ENCODE measurements around the gene NAA38. TPM values are rescaled to one million over a fixed set of nuclear protein-coding genes. Genes with fewer than 3 reads are reported as not detected.

The NAA38 gene
- total RNA-seq, 2 experiments from 2014 or later: 15.4 to 16.3 TPM

GRCh38 chr17:7837408-7838088 is 19.8 kb downstream of the NAA38 start:
- Mint-ChIP-seq H3K27me3 (peaks cover 11% of the 10 kb centered on the region), H3K4me3 (peak overlapping the region; percentile 93), H3K27ac (peak overlapping the region; percentile 98), H3K36me3 (ENCODE audit: low read depth) (peaks cover 50% of the 10 kb centered on the region), H3K4me1 (ENCODE audit: low read depth) (peaks cover 59% of the 10 kb centered on the region), H3K9me3 (no peaks in the 10 kb centered on the region)
- peaks cover 84% of the 10 kb centered on the region for H3K4me1 ChIP-seq (ENCODE audit: insufficient read depth, low read length)
- ChIA-PET POLR2A (interaction anchor here (1.0 to 10.1 kb wide), 3 partner anchors 19 to 336 kb away, joined by 4 to 79 read pairs (median 7); partner anchors contain the start of genes CYB5D1 and NAA38), CTCF (interaction anchor here (1.7 to 1.9 kb wide), 2 partner anchors 14 to 152 kb away, joined by 4 to 8 read pairs; no protein-coding TSS in a partner anchor)
- H3K27ac ChIP-seq (ENCODE audit: low read depth in 1 of 2, low read length in 2 of 2): peak overlapping the region; percentile 98 to 100
- H3K9me3 ChIP-seq (ENCODE audit: control insufficient read depth in 1 of 2, insufficient read depth in 1 of 2, low read length in 2 of 2): no peaks in the 10 kb centered on the region
- TF ChIP-seq CTCF (IDR thresholded peaks at IDR 0.05): no peak
- H3K4me3 ChIP-seq (ENCODE audit: low read length): peak overlapping the region; percentile 82
- DNase-seq: peak in 2 of 14 experiments; percentile 38 to 42
- intact Hi-C loops (cut with DNase I, micrococcal nuclease): loop anchor here (5.0 to 10.0 kb wide), 3 partner anchors 150 to 320 kb away; partner anchors contain the start of genes PER1 (in 1 of the 2), TP53 (in 1 of the 2) and WRAP53 (in 1 of the 2)
- peaks cover 12% of the 10 kb centered on the region for H3K36me3 ChIP-seq (ENCODE audit: insufficient read depth, low read length)
- no peaks in the 10 kb centered on the region for H3K27me3 ChIP-seq (ENCODE audit: control insufficient read depth in 1 of 2, insufficient read depth in 2 of 2, low read length in 2 of 2)
- ATAC-seq (ENCODE audit: poor library complexity): no peak

- DNase-seq (peak in 10 of 14 experiments; percentile 45 to 89 (median 58)), ATAC-seq (ENCODE audit: poor library complexity) (no peak)
- peak overlapping the region; percentile 93 for H3K4me3 Mint-ChIP-seq
- peak overlapping the region; percentile 82 for H3K4me3 ChIP-seq (ENCODE audit: low read length)
- TF ChIP-seq CTCF (IDR thresholded peaks at IDR 0.05): no peak
- H3K4me1 ChIP-seq (ENCODE audit: insufficient read depth, low read length): peaks cover 78% of the 10 kb centered on the region
- H3K27me3 ChIP-seq (ENCODE audit: control insufficient read depth in 1 of 2, insufficient read depth in 2 of 2, low read length in 2 of 2): no peaks in the 10 kb centered on the region
- peaks cover 4% of the 10 kb centered on the region for H3K27me3 Mint-ChIP-seq
- H3K4me1 Mint-ChIP-seq (ENCODE audit: low read depth): peaks cover 54% of the 10 kb centered on the region
- CTCF ChIA-PET: interaction anchor here (1.0 to 2.4 kb wide), 4 partner anchors 15 to 152 kb away, joined by 3 to 28 read pairs (median 6); partner anchors contain the start of gene NAA38
- no peaks in the 10 kb centered on the region for H3K9me3 Mint-ChIP-seq
- intact Hi-C loops (cut with DNase I, micrococcal nuclease): loop anchor here (5.0 to 10.0 kb wide), 3 partner anchors 150 to 320 kb away; partner anchors contain the start of genes PER1 (in 1 of the 2), TP53 (in 1 of the 2) and WRAP53 (in 1 of the 2)
- no peaks in the 10 kb centered on the region for H3K9me3 ChIP-seq (ENCODE audit: control insufficient read depth in 1 of 2, insufficient read depth in 1 of 2, low read length in 2 of 2)
- H3K36me3 ChIP-seq (ENCODE audit: insufficient read depth, low read length): peaks cover 12% of the 10 kb centered on the region
- H3K27ac ChIP-seq (ENCODE audit: low read depth in 1 of 2, low read length in 2 of 2): peak overlapping the region; percentile 98 to 100
- POLR2A ChIA-PET: interaction anchor here (1.0 to 10.1 kb wide), 7 partner anchors 8 to 337 kb away, joined by 4 to 83 read pairs (median 36); partner anchors contain the start of genes CYB5D1, NAA38, TP53 and WRAP53
- H3K36me3 Mint-ChIP-seq (ENCODE audit: low read depth): peaks cover 43% of the 10 kb centered on the region
- peak overlapping the region; percentile 98 for H3K27ac Mint-ChIP-seq
Measured at GRCh38 chr17:7836596-7837407, 20.6 kb downstream of the NAA38 start.

Data from CD4-positive, alpha-beta T cell (primary cell).